ENCODE data around the gene LMF1. TPM values are rescaled to one million over a fixed set of nuclear protein-coding genes. Genes with fewer than 3 reads are reported as not detected.

LMF1 gene
- total RNA-seq, 2 experiments from 2014 or later, result 17.0 to 31.4 TPM

DNA sequence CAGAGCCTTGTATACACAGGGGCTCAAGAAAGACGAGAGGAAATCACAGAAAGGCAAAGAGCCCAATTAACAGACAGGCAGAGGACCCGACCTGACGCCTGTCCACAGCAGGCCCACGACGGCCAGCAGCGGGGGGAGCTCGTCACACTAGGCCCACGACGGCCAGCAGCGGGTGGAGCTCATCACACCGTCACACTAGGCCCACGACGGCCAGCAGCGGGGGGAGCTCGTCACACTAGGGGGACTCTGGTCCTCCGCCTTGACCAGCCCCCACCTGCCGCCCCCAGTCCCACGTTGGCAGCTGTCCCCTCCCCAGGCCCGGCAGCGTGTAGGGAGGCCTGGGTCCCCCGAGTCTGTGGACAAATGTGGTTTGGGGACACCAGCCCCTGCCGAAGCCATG is 146.6 kb downstream of the LMF1 start:
- ChIA-PET CTCF (ENCODE audit: unreplicated experiment) (no interaction called here), POLR2A (no interaction called here)
- no TSS peak for BruUV-seq (replicated peaks)
- TF ChIP-seq EZH2phosphoT487 (IDR thresholded peaks at IDR 0.05; ENCODE audit: borderline replicate concordance, low read depth, low read length), result no peak
- TF ChIP-seq, protein P1, sequence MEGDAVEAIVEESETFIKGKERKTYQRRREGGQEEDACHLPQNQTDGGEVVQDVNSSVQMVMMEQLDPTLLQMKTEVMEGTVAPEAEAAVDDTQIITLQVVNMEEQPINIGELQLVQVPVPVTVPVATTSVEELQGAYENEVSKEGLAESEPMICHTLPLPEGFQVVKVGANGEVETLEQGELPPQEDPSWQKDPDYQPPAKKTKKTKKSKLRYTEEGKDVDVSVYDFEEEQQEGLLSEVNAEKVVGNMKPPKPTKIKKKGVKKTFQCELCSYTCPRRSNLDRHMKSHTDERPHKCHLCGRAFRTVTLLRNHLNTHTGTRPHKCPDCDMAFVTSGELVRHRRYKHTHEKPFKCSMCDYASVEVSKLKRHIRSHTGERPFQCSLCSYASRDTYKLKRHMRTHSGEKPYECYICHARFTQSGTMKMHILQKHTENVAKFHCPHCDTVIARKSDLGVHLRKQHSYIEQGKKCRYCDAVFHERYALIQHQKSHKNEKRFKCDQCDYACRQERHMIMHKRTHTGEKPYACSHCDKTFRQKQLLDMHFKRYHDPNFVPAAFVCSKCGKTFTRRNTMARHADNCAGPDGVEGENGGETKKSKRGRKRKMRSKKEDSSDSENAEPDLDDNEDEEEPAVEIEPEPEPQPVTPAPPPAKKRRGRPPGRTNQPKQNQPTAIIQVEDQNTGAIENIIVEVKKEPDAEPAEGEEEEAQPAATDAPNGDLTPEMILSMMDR (conservative IDR thresholded peaks at IDR 0.05; ENCODE audit: low read length), result no peak
- no peaks in the 10 kb centered on the region for H3K79me2 ChIP-seq (ENCODE audit: insufficient read depth, low read depth, low read length)
- H3K4me1 ChIP-seq (ENCODE audit: insufficient read depth, low read length, poor library complexity, severe bottlenecking), result no peaks in the 10 kb centered on the region
- H4K20me1 ChIP-seq (ENCODE audit: insufficient read depth, low read length), result no peaks in the 10 kb centered on the region
- DNase-seq (ENCODE audit: low spot score), result no peak
- no peaks in the 10 kb centered on the region for H3K9me3 ChIP-seq (ENCODE audit: low read length)
- no peaks in the 10 kb centered on the region for H3K9me2 ChIP-seq (ENCODE audit: insufficient read depth, low read length)
- H3K36me3 ChIP-seq (ENCODE audit: insufficient read depth, low read length), result no peaks in the 10 kb centered on the region
- H3K4me2 ChIP-seq (ENCODE audit: low read length), result no peak overlapping the region
- H3K27ac ChIP-seq (ENCODE audit: low read depth, low read length, poor library complexity, severe bottlenecking), result no peak overlapping the region
- intact Hi-C loops (cut with micrococcal nuclease; ENCODE audit: unreplicated experiment), result no loop called here
- H2AFZ ChIP-seq (ENCODE audit: low read length), result no peak overlapping the region
- no peak overlapping the region for H3K4me3 ChIP-seq (ENCODE audit: low read depth, low read length, poor library complexity, severe bottlenecking)

DNA sequence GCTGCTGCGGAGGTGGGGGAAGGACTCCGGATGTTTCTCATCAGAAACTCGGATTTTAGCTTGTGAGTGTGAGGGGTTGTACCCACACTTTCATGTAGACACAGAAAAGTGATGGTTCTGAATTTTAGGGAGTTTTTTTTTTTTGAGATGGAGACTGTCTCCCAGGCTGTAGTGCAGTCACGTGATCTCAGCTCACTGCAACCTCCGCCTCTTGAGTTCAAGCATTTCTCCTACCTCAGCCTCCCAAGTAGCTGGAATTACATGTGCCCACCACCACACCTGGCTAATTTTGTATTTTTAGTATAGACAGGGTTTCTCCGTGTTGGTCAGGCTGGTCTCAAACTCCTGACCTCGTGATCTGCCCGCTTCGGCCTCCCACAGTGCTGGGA is 147.9 kb downstream of the LMF1 start:
- no peaks in the 10 kb centered on the region for H3K4me1 ChIP-seq (ENCODE audit: insufficient read depth, low read length, poor library complexity, severe bottlenecking)
- intact Hi-C loops (cut with micrococcal nuclease; ENCODE audit: unreplicated experiment), result no loop called here
- no peak overlapping the region for H2AFZ ChIP-seq (ENCODE audit: low read length)
- ChIA-PET CTCF (ENCODE audit: unreplicated experiment) (no interaction called here), POLR2A (no interaction called here)
- H3K4me3 ChIP-seq (ENCODE audit: low read depth, low read length, poor library complexity, severe bottlenecking), result no peak overlapping the region
- H3K4me2 ChIP-seq (ENCODE audit: low read length), result no peak overlapping the region
- H3K9me2 ChIP-seq (ENCODE audit: insufficient read depth, low read length), result no peaks in the 10 kb centered on the region
- no peak overlapping the region for H3K27ac ChIP-seq (ENCODE audit: low read depth, low read length, poor library complexity, severe bottlenecking)
- BruUV-seq (replicated peaks), result no TSS peak
- no peak for TF ChIP-seq EZH2phosphoT487 (IDR thresholded peaks at IDR 0.05; ENCODE audit: borderline replicate concordance, low read depth, low read length)
- TF ChIP-seq, protein P1 (conservative IDR thresholded peaks at IDR 0.05; ENCODE audit: low read length), result no peak
- H3K9me3 ChIP-seq (ENCODE audit: low read length), result no peaks in the 10 kb centered on the region
- H3K79me2 ChIP-seq (ENCODE audit: insufficient read depth, low read depth, low read length), result no peaks in the 10 kb centered on the region
- H3K36me3 ChIP-seq (ENCODE audit: insufficient read depth, low read length), result no peaks in the 10 kb centered on the region
- no peak for DNase-seq (ENCODE audit: low spot score)
- no peaks in the 10 kb centered on the region for H4K20me1 ChIP-seq (ENCODE audit: insufficient read depth, low read length)

DNA sequence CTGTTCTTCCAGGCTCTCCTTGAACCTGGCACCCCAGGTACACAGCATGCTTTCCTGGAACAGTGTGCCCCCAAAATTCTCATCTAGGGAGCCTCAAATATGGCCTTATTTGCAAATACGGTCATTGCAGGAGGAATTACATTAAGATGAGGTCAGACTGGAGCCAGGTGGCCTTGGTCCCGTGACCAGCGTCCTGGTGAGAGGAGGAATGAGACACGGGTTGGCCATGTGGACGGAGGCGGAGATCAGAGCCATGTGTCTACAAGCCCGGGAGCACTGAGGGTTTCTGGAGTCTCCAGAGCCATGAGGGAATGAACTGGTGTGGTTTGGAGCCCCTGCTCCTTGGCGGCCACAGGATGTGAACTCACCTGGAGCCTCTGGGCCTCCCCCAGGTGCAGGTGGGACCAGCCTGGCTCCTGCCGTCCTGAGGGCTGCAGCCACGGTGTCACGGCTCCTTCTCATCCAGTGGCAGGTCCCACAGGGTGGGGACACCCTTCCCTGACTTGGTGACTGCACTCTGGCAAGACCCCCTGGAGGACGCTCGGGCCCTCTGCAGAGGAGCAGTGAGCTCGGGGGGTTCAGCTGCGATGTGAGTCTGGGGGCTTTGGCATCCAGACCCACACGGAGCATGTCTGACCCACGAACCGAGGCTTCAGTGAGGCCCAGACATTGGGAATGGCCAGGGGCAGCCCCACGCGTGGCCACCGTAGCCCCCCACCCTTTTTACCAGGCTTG is 148.4 kb downstream of the LMF1 start:
- no peak for DNase-seq (ENCODE audit: low spot score)
- H3K4me2 ChIP-seq (ENCODE audit: low read length), result no peak overlapping the region
- H3K9me3 ChIP-seq (ENCODE audit: low read length), result no peaks in the 10 kb centered on the region
- no peaks in the 10 kb centered on the region for H3K36me3 ChIP-seq (ENCODE audit: insufficient read depth, low read length)
- no peaks in the 10 kb centered on the region for H3K4me1 ChIP-seq (ENCODE audit: insufficient read depth, low read length, poor library complexity, severe bottlenecking)
- intact Hi-C loops (cut with micrococcal nuclease; ENCODE audit: unreplicated experiment), result no loop called here
- no peak overlapping the region for H3K27ac ChIP-seq (ENCODE audit: low read depth, low read length, poor library complexity, severe bottlenecking)
- CTCF ChIA-PET (ENCODE audit: unreplicated experiment), result interaction anchor here (0.6 kb wide), 1 partner anchor 284 kb away, joined by 4 read pairs; no protein-coding TSS in a partner anchor
- H3K4me3 ChIP-seq (ENCODE audit: low read depth, low read length, poor library complexity, severe bottlenecking), result no peak overlapping the region
- no peaks in the 10 kb centered on the region for H3K79me2 ChIP-seq (ENCODE audit: insufficient read depth, low read depth, low read length)
- no peaks in the 10 kb centered on the region for H3K9me2 ChIP-seq (ENCODE audit: insufficient read depth, low read length)
- no TSS peak for BruUV-seq (replicated peaks)
- POLR2A ChIA-PET, result no interaction called here
- no peaks in the 10 kb centered on the region for H4K20me1 ChIP-seq (ENCODE audit: insufficient read depth, low read length)
- H2AFZ ChIP-seq (ENCODE audit: low read length), result no peak overlapping the region
- TF ChIP-seq, protein P1 (conservative IDR thresholded peaks at IDR 0.05; ENCODE audit: low read length), result no peak
- no peak for TF ChIP-seq EZH2phosphoT487 (IDR thresholded peaks at IDR 0.05; ENCODE audit: borderline replicate concordance, low read depth, low read length)

All from OCI-LY7 (cell line).